CD4-positive, alpha-beta T cell (primary cell): Measurements from ENCODE around the gene CDC45. TPM values are rescaled to one million over a fixed set of nuclear protein-coding genes. Genes with fewer than 3 reads are reported as not detected.

Source experiments
- ATAC-seq: fragments of 200-7000 bp; cut with Tn5 transposase; one replicate; pipeline ENCODE4 v1.10.0; 2022; ENCODE audit warnings: mild to moderate bottlenecking; ENCODE audit not compliant: poor library complexity
- CTCF ChIA-PET: fragments of 350-600 bp; sonication (Branson Sonifier 250); formaldehyde crosslinking; loops from one replicate; lab custom pipeline; 2021; ENCODE audit warnings: antibody characterized with exemption, inconsistent platforms; lab: Charles Lee
- POLR2A ChIA-PET: fragments of 350-600 bp; sonication (Branson Sonifier 250); formaldehyde crosslinking; loops from one replicate; lab custom pipeline; 2021; ENCODE audit warnings: antibody characterized with exemption, inconsistent platforms; lab: Charles Lee
- DNase-seq, 14 experiments: peaks; one replicate each; pipeline ENCODE4 v3.0.0-alpha.2; 2013 to 2020; ENCODE audit warnings: mixed read lengths in 2 of 14
- H3K27ac ChIP-seq, 2 donors: one replicate each; pipeline versions ENCODE4 v1.5.1 to v1.7.0; 2013; ENCODE audit warnings: low read length in 2 of 2, low read depth in 1 of 2, mild to moderate bottlenecking in 1 of 2
- H3K27me3 ChIP-seq, 2 experiments: 1 replicate in 1 of 2; 2 replicates in 1 of 2; pipeline versions ENCODE4 v1.6.1 to v1.7.0; 2013; ENCODE audit warnings: low read length in 2 of 2, control low read depth in 1 of 2, mild to moderate bottlenecking in 1 of 2, moderate library complexity in 1 of 2; ENCODE audit not compliant: insufficient read depth in 2 of 2, control insufficient read depth in 1 of 2
- H3K36me3 ChIP-seq: one replicate; pipeline ENCODE4 v1.6.1; 2013; ENCODE audit warnings: low read length, control low read depth; ENCODE audit not compliant: insufficient read depth
- H3K4me1 ChIP-seq: one replicate; pipeline ENCODE4 v1.6.1; 2013; ENCODE audit warnings: low read length, control low read depth; ENCODE audit not compliant: insufficient read depth
- H3K4me3 ChIP-seq: one replicate; pipeline ENCODE4 v1.5.1; 2013; ENCODE audit warnings: mild to moderate bottlenecking, low read length, moderate library complexity
- H3K9me3 ChIP-seq, 2 experiments: 1 replicate in 1 of 2; 2 replicates in 1 of 2; pipeline versions ENCODE4 v1.6.1 to v1.7.0; 2013; ENCODE audit warnings: low read length in 2 of 2, mild to moderate bottlenecking in 2 of 2, control low read depth in 1 of 2, moderate library complexity in 1 of 2; ENCODE audit not compliant: control insufficient read depth in 1 of 2, insufficient read depth in 1 of 2
- H3K27ac Mint-ChIP-seq: one replicate; pipeline ENCODE4 v1.8.0; 2020; ENCODE audit warnings: mixed read lengths
- H3K27me3 Mint-ChIP-seq: one replicate; pipeline ENCODE4 v1.8.0; 2021; ENCODE audit warnings: mixed read lengths
- H3K36me3 Mint-ChIP-seq: one replicate; pipeline ENCODE4 v1.8.0; 2021; ENCODE audit warnings: low read depth, mixed read lengths
- H3K4me1 Mint-ChIP-seq: one replicate; pipeline ENCODE4 v1.8.0; 2021; ENCODE audit warnings: low read depth, mixed read lengths
- H3K4me3 Mint-ChIP-seq: one replicate; pipeline ENCODE4 v1.8.0; 2020; ENCODE audit warnings: mild to moderate bottlenecking, mixed read lengths
- H3K9me3 Mint-ChIP-seq: one replicate; pipeline ENCODE4 v1.8.0; 2020; ENCODE audit warnings: mixed read lengths
- CTCF ChIP-seq: fragments of 200-600 bp; IDR thresholded peaks from one replicate; pipeline ENCODE4 v1.8.0; 2022; ENCODE audit warnings: antibody characterized with exemption, mild to moderate bottlenecking
- intact Hi-C, 2 experiments: fragments of 100-400 bp; cut with DNase I in 1 of 2; cut with micrococcal nuclease in 1 of 2; formaldehyde crosslinking; loops; one replicate each; pipeline versions ENCODE4 v1.15.1 to v1.9.0; 2023 to 2025; cut with DNase I, micrococcal nuclease
- total RNA-seq, 174 experiments: library from RNA in 2 of 174; stranded (reverse) in 2 of 174; gene quantifications; one replicate each; pipeline ENCODE4 v1.2.3 and lab custom pipeline; 2021 to 2026

CDC45 gene
- total RNA-seq, 2 experiments from 2014 or later = 0.75 to 0.82 TPM

DNA sequence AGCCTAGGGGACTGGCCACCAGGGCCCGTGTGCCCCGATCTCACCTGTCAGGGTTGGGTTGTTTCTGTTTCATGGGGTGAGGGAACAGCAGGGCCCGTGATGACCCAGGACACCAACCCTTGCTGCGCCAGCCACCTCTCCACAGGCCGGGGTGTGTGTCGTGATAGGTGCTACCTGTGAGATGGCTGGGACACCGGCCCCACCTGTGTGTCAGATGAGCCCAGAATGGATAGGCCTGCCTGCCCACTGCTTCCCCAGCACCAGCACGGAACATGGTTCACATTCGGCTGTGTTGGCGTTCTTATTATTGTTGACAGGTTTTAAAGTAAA, 37.4 kb downstream of the CDC45 start:
- H3K4me3 Mint-ChIP-seq = no peak overlapping the region
- no peaks in the 10 kb centered on the region for H3K27me3 ChIP-seq
- ATAC-seq (no peak), DNase-seq (no peak)
- no peaks in the 10 kb centered on the region for H3K36me3 ChIP-seq
- no peaks in the 10 kb centered on the region for H3K36me3 Mint-ChIP-seq
- ChIA-PET CTCF (no interaction called here), POLR2A (no interaction called here)
- TF ChIP-seq CTCF = no peak
- no peak overlapping the region for H3K27ac ChIP-seq
- H3K27ac Mint-ChIP-seq = no peak overlapping the region
- H3K9me3 Mint-ChIP-seq = peaks cover 4% of the 10 kb centered on the region
- H3K4me1 ChIP-seq = no peaks in the 10 kb centered on the region
- no peaks in the 10 kb centered on the region for H3K27me3 Mint-ChIP-seq
- peaks cover 5 to 7% of the 10 kb centered on the region in 2 experiments for H3K9me3 ChIP-seq
- peaks cover 4% of the 10 kb centered on the region for H3K4me1 Mint-ChIP-seq
- intact Hi-C loops = no loop called here
- no peak overlapping the region for H3K4me3 ChIP-seq

DNA sequence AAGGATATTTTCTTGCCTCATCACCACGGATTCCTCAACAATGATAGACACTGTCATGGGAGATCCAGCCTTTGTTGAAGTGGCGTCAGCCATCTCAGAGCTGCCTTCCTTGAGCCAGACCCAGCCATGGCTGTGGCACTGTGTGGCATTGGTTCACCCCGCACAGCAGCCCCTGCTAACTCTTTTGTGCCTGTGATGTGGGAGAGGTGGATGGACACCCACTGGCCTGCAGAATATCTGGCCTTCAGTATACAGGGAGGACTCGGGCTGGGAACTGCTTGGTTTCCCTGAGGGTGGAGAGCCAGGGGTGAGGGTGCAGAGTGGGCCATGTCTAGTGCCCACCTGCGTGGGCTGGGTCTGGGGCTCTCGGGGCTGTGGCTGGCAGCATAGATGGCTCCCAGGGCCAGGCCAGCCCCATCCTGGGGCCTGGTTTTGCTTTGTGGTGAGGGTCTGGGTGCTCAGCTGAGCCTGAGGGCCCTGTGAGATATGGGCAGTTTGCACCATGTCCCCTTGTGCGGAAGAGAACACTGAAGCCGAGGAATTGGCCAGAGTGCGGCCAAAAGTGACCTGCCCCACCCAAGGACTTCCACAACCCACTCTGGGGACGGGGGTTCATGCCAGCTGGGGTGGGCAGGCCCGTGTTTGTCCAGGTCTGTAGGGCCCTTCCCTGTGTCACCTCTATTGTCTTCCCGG, 38.3 kb downstream of the CDC45 start:
- CTCF ChIA-PET = no interaction called here
- no peak for TF ChIP-seq CTCF
- Histone ChIP-seq H3K27me3 (peaks cover 3 to 4% of the 10 kb centered on the region in 2 experiments), H3K36me3 (no peaks in the 10 kb centered on the region), H3K4me1 (peaks cover 2% of the 10 kb centered on the region), H3K4me3 (no peak overlapping the region), H3K9me3 (peaks cover 5 to 7% of the 10 kb centered on the region in 2 experiments), H3K27ac (no peak overlapping the region)
- no peak overlapping the region for H3K4me3 Mint-ChIP-seq
- H3K27ac Mint-ChIP-seq = no peak overlapping the region
- DNase-seq (no peak), ATAC-seq (no peak)
- intact Hi-C loops = no loop called here
- H3K9me3 Mint-ChIP-seq = peaks cover 4% of the 10 kb centered on the region
- H3K27me3 Mint-ChIP-seq = peaks cover 5% of the 10 kb centered on the region
- POLR2A ChIA-PET = no interaction called here
- no peaks in the 10 kb centered on the region for H3K36me3 Mint-ChIP-seq
- peaks cover 4% of the 10 kb centered on the region for H3K4me1 Mint-ChIP-seq

DNA sequence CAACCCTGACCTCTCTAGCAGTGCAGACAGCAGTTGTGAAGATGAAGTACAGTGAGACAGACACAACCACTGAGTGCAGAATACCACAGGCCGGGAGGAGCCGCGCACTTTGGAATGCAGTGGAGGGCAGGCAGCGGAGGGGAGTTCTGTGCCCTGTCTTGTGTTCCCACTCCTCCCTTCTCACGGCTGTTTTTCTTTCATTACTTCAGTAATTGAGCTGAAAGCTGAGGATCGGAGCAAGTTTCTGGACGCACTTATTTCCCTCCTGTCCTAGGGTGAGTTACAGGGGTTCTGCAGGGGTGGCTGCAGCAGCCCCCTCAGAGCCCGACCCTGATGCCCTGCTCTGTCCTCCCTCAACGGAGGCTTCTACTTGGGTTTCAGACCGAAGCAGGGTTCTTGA, 38.9 kb downstream of the CDC45 start:
- Mint-ChIP-seq H3K27ac (no peak overlapping the region), H3K4me1 (peaks cover 4% of the 10 kb centered on the region), H3K27me3 (peaks cover 9% of the 10 kb centered on the region), H3K9me3 (peaks cover 3% of the 10 kb centered on the region), H3K4me3 (no peak overlapping the region), H3K36me3 (no peaks in the 10 kb centered on the region)
- ChIA-PET CTCF (no interaction called here), POLR2A (no interaction called here)
- H3K27ac ChIP-seq = no peak overlapping the region
- H3K27me3 ChIP-seq = peaks cover 5 to 8% of the 10 kb centered on the region in 2 experiments
- no peak for TF ChIP-seq CTCF
- intact Hi-C loops = no loop called here
- DNase-seq (no peak), ATAC-seq (no peak)
- no peaks in the 10 kb centered on the region for H3K36me3 ChIP-seq
- H3K4me1 ChIP-seq = peaks cover 8% of the 10 kb centered on the region
- H3K4me3 ChIP-seq = no peak overlapping the region
- H3K9me3 ChIP-seq = peaks cover 5 to 7% of the 10 kb centered on the region in 2 experiments
